Renal cortical epithelial cell (primary cell): ENCODE measurements around the gene SLC34A3. TPM values are rescaled to one million over a fixed set of nuclear protein-coding genes. Genes with fewer than 3 reads are reported as not detected.
A peak's percentile ranks its signal among the peaks of the same experiment; 100 is the strongest.

Experiments used
- DNase-seq: peaks from one replicate; pipeline ENCODE4 v3.0.0-alpha.2; 2011; ENCODE audit warnings: low read depth
- total RNA-seq: library from RNA; depleted of rRNA; stranded (reverse); fragments of >200 nt; gene quantifications from 2 replicates; pipeline ENCODE4 v1.2.3, GENCODE V29; 2014

Gene SLC34A3
- total RNA-seq, 1 donor from 2014 or later, result not detected

DNA sequence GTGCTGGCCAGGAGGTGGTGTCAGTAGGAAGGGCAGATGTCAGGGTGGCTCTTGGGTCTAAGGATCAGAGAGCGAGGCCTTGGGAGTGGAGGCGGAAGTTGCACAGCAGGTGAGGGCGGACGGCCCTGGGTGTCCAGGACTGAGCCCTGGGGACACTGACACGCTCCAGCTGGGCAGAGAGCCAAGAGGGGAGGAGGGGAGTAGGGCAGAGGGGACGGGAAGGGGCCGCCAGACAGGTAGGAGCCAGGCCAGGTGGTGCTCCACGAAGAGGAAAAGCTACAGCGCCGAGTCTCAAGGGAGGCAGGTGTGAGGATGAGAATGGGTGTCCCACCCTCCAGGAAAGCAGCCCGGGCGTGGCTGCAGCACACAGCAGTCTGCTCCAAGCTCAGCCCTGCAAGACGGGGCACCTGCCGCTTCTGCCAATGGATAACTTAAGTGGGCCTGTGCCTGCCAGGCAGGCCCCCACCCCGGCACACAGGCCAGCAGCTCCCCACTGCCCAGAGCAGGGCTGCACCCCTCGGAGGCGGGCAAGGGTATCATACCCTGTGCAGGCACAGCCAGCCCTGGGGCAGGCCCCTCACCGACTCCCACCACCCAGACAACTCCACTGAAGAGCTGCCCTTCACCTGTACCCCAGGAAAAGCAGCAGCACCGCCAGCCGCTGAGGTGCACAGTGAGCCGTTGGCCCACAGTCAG lies 35.0 kb upstream of the SLC34A3 start:
- DNase-seq, result no peak

DNA sequence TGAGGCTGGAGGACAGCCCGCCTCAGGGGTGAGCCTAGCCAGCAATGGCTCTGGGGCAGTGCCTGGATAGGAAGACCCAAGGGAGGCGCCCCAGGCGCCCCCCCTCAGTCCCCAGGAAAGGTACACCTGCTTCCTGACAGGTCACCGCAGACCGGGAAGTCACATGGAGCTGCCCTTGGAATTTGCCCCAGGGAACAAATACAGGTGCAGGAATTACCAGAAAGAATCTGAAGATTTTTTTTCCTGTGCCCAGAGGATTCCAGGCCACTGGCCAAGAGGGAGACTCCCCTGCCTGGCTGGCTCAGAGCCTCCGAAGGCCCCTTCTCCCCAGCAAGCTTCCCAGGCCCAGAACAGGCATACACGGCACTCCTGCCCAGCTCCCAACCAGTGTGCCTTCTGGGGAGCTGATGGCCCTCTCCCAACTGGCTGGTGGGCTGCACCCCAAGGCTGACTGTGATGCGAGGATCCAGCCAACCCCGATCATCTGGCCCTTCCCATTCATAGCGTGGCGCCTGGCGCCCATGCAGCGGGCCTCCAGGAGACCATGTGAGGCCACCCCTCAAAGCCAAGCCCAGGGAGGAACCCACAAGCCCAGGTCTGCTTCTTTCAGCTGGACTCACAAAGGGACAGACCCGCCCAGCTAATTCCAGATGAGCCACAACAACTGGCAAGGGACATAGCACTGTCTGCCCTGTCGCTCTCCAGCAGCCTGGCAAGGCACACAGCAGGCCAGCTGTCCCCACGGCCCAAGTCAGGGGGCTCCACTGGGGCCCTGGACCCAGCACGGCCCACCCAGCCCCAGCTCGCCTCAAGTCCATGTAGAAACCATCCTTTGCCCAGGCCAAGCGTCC lies 32.4 kb upstream of the SLC34A3 start:
- DNase-seq, result peak; percentile 68

DNA sequence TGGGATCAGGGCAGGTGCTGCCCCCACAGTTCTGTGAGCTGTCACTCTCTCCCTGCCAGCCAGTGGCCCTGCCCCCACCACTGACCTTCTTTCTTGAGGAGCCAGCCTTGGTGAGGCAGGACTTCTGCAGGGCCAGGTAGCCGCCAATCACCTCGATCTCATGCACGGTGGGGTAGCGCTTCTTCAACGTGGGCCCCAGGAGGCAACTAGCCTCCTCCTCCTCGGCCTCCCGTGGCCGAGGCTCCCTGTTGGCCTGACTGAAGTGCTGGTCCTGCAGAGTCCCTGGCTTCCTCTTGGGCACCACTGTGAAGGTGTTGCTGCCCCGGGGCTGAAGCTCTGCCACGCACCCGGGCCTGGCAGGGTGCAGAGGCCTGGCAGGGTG lies 31.8 kb upstream of the SLC34A3 start:
- DNase-seq, result no peak

DNA sequence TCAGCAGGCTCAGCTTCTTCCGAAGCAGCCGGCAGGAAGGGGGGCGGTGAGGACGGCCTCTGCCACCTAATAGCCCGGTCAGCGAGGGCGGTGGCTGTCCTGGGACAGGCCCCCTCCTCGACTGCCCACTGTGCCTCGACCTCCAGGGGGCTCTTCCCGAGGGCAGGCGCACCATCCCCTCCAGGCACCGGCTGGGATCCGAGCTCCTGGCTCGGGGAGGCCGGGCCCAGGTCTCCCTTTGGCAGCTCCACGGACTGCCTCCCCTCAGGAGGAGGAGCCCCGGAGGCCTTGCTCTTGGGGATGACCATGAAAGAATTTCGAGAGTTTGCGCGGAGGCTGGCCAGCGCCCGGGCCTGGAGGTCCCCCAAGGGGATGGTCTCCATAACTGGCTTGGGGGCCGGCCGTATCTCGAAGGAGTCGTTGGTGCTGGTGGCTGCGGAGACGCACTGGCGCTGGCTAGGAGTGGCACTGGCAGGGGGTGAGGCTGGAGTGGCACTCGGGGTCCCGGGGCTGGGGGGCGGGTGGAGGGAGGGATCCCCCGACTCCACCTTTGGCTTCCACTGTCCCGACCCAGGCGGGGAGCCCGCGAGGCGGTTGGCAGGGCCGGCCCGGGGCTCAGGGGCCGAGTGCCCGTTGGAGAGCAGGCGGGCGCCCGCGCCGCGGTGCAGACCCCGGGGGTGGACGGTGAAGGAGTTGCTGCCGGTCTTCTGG lies 31.1 kb upstream of the SLC34A3 start:
- no peak for DNase-seq

DNA sequence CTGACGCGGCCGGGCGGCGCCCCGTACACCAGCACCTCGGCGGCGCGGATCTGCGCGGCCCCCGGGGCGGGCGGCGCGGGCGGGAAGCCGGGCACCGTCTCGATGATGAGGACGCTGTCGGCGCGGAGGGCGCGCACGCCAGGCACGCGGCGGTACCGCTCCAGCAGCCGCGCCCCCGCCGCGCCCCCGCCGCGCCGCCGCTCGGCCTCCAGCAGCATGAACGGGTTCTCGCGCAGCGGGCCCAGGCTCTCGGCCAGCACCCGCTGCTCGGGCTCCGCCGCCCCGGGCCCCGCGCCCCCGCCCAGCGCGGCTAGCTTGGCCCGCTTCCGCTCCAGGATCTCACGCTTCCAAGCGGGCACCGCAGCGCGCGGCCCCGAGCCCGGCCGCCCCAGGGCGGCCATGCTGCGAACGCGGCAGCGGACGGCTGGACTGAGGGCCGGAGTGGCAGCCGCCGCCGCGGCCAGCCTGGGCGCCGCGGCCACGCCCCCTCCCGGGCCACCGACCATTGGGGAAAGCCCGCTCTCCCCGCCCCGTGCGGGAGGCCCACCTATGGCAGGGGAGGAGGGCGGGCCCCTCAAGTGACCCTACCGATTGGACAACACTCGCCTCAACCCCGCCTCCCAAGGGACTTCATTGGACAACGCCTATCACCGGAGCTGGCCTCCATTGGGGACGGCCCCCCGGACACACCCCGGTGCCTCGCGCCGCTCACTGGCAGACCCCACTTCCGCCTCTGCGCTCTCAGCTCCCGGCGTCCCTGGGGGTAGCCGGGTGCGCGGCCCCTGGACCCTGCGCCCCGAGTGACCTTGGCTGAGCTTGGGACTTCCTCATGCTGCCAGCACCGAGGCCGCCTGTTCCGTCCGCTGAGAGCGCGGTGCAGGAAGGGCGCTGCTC lies 30.1 kb upstream of the SLC34A3 start, which contains the start of gene TPRN:
TPRN (minus strand) TSS at position 431 of the 894 bp plus-strand sequence; CDS start at position 401, 30 bp downstream.
- DNase-seq, result peak; percentile 95

DNA sequence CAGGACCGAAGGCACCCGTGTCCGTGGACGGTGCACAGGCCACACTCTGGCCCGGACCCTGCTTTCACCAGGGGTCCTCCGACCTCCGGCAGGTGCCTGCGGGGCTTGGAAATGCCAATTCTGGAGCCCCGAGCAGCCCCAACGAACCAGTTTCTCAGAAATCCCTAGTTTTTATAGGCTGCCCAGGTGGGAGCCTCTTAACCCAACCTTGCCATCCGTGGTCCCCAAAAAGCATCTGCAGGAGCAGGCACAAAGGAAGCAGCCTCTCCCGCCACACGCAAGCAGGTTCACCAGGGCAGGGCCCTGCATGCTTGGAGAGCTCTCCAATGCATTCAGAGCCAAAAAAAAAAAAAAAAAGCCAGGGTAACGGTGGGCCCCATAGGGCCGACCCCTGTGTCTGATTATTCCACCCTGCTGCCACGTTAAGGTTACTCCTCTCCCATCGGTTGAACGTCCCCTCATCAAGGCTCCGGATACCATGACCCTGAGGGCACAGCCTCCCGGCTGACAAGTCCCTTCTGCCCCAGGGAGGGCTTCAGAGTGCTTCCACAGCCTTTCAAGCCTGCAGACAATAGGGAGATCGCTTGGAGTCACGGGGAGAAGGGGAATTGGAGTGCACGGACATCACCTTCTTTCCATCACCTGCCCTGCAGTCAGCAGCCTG lies 29.4 kb upstream of the SLC34A3 start:
- DNase-seq, result no peak

DNA sequence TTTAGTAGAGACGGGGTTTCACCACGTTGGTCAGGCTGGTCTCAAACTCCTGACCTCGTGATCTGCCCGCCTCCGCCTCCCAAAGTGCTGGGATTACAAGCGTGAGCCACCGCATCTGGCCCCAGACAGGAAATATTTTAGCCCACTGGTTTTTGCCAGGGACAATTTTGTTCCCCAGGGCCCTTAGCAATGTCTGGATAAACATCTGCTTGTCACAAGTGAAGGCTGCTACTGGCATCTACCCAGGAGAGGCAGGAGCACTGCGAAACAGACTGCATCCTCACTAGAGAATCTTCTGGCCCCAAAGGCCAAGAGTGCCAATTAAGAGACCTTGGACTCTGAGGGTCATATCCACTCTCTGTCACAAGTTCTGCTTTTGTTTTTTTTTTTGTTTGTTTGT lies 27.7 kb upstream of the SLC34A3 start:
- no peak for DNase-seq

DNA sequence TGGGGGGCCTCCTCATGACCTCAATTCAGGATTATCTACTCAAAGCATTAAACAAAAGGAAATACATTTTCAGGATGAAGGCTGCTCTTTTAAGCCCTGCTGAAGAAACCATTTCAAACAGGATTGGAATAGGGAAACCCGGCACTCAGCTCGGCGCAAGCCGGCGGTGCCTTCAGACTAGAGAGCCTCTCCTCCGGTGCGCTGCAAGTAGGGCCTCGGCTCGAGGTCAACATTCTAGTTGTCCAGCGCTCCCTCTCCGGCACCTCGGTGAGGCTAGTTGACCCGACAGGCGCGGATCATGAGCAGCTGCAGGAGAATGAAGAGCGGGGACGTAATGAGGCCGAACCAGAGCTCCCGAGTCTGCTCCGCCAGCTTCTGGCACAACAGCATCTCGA lies 26.0 kb upstream of the SLC34A3 start:
- no peak for DNase-seq

DNA sequence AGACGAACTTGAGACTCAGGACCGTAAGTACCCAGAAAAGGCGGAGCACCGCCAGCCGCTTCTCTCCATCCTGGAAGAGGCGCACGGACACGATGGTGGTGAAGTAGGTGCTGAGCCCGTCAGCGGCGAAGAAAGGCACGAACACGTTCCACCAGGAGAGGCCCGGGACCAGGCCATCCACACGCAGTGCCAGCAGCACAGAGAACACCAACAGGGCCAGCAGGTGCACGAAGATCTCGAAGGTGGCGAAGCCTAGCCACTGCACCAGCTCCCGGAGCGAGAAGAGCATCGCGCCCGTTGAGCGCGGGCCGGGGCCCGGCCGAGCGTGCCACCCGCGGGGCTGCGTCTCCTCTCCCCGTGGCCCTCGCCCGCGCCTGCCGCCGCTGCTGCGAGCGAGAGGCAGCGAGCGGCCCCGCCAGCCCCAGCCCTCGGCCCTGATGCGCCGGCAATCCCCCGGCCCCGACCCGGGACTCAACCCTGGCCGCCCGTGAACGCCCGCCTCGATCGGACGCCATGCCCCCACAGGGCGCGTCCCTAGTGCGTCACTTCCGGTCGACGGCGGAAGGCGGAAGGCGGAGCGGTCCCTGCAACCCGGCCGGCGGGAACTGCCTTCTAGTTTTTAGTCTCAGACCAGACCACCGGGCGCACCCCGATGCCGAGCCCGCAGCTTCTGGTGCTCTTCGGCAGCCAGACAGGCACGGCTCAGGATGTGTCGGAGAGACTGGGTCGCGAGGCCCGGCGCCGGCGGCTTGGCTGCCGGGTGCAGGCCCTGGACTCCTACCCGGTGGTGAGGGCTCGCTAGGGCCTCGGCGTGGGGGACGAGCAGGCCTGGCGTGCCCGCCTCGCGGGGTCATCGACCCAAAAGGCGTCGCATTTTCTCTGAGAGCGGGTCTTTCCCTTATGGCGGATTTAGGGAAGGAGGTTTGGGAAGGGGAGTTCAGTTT lies 25.3 kb upstream of the SLC34A3 start, which contains the start of the genes NDOR1 and TMEM203:
NDOR1 (plus strand) TSS at position 575 of the 944 bp plus-strand sequence; CDS start at position 653, 78 bp downstream.
TMEM203 (minus strand) TSS at position 523 of the 944 bp plus-strand sequence; CDS start at position 289, 234 bp downstream.
- peak; percentile 37 for DNase-seq

DNA sequence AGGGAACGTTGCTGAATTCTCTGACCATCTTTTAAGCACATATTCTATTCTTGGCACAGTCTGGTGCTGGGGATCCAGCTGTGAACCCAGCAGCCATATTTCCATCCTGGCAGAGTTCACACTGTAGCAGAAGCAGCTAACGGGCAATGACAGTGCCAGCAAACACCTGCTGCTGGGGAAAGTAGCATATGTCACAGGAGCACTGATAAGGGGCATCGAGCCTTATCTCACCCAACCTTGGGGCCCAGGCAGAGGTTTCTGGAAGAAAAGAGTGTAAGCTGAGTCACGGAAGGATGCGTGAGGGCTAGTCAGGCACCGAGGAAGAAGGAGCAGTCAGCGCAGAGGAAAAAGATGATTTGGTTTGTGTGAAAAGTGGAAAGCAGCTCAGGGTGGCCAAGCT lies 24.1 kb upstream of the SLC34A3 start:
- DNase-seq, result no peak

DNA sequence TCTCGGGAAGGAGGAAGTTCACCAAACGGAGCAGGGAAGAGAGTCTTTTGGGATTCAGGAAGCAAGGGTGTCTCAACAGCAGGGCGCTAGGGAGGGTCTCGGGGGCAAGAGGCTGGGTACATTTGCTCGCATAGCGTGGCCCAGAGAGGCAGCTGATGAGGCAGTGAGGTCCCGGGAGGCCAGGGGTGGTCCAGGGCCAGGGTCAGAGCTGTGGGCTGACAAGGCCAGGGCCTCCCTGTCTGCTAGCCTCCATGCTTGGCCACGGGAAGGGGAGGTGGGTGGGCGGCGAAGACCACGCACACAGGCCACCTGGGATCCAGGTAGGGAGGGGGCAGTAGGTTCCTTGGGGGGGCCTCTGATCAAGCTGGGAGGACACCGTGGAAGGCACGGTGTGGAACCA lies 19.2 kb upstream of the SLC34A3 start:
- no peak for DNase-seq

DNA sequence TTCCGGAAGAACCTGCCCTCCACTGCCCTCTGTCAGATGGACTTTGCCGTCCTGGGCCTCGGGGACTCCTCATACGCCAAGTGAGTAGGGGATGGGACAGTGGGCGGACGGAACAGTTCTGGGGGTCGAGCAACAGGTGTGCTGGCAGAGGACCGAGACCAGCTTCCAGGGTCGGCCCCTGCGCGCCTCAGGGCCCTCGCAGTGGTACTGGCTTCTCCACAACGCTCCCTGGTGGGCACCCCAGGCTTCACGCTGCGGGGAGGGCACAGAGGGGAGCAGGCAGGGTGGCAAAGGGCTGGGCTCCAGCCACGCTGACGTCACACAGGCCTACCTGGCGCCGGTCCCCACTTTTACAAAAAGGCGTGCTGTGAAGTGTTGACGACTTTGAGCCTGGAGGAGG lies 18.2 kb upstream of the SLC34A3 start:
- DNase-seq, result no peak

DNA sequence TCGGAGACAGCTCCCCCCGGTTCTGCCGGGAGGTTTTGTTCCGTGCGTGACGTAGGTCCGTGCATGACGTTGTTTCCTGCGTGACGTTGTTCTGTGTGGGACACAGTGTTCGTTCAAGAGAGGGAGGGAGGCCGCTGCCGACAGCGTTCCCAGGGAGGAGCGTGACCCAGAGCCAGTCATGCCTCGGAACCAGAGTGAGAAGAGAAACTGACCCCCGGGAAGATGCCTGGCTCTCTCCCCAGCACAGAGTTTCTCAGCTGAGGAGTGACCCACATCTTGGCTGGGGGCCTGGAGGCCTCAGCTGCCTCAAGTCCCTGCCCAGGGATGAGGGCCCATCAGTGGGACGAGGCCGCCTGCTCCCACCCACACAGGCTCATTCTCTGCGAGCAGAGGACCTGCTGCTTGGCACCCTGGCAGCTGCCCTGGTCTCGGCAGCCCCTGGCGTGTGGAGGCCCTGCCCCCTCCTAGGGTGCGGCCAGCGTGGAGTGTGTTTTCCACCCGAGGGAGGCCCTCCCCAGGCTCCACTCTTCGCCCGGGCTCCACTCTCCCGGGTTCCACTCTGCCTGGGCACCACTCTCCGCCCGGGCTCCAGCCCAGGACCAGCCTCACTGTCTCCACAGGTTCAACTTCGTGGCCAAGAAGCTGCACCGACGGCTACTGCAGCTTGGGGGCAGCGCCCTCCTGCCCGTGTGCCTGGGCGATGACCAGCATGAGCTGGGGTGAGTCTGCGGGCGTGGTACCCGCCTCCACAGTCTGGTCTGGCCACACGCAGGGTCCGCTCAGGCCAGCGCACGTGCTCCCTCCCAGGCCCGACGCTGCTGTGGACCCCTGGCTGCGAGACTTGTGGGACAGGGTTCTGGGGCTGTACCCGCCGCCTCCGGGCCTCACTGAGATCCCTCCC lies 17.3 kb upstream of the SLC34A3 start:
- DNase-seq, result no peak

DNA sequence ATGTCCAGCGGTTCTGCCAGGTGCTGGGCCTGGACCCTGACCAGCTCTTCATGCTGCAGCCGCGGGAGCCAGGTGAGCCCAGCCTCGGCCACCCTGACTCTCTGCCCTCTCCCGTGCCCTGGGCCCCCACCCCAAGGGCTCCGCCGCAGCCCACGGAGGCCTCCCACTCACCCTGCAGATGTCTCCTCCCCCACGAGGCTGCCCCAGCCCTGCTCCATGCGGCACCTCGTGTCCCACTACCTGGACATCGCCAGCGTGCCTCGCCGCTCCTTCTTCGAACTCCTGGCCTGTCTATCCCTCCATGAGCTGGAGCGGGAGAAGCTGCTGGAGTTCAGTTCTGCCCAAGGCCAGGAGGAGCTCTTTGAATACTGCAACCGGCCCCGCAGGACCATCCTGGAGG lies 16.1 kb upstream of the SLC34A3 start:
- DNase-seq, result no peak

DNA sequence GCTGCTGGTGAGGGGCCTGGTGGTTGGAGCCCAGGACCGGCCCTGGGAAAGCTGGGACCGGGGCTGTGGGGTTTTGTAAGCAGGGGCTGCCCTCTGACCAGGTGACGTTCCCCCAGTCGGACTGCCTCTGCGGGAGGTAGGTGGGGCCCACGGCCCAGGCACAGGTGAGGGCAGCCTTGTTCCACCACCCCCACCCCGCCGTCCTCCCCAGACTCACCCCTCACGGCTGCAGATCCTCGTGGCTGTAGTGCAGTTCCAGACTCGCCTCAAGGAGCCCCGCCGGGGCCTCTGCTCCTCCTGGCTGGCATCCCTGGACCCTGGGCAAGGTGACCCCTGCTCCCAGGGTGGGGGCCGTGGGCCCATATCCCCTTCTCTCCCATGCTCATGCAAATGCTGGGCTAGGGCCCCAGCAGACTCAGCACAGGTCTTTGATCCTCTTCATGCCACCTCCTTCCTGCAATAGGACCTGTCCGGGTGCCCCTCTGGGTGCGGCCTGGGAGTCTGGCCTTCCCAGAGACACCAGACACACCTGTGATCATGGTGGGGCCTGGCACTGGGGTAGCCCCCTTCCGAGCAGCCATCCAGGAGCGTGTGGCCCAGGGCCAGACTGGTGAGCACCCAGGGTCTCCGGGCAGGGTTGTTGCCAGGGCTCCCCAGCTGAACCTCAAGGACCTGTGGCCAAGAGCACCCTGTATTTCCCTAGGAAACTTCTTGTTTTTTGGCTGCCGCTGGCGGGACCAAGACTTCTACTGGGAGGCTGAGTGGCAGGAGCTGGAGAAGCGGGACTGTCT lies 15.3 kb upstream of the SLC34A3 start:
- DNase-seq, result no peak

DNA sequence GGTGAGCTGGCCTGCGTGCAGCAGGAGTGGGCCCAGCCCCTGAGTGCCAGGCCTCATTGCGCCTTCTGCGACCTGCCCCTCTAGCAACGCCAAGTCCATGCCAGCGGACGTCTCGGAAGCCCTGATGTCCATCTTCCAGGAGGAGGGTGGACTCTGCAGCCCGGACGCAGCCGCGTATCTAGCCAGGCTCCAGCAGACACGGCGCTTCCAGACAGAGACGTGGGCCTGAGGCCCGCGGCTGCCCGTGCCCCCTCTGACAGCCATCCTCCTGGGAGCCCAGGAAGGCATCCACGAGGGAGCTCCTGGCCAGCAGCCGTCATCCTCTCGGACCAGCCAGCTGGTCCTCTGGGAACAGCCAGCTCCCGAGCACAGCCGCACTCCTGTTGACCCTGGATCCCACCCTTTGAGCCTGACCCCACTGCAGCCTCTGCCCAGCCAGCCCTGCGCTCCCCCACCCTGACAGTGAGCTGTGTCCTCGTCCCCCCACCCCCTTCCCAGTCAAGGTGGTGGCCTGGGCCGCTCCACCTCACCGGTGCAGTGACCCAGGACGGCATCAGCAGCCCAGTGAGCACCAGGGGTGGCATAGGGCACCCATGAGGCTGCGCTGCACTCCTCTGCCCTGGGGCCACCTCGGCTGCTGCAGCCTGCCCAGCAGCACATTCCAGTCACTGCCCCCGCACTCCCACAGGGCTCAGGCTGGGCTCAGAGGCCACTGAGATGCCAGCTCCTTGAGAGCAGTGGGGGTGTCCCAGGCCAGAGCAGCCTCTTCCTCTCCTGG lies 14.3 kb upstream of the SLC34A3 start:
- peak; percentile 19 for DNase-seq
